GM19193 (cell line): Measurements from ENCODE around the gene QSER1.

Experiments
- POLR2A ChIP-seq: IDR thresholded peaks from 4 replicates; pipeline ENCODE4 v1.6.1; 2011; ENCODE audit not compliant: insufficient read depth, insufficient read length; ENCODE audit errors: extremely low read depth

QSER1 gene

GRCh38 chr11:32963721-32964120, 71.1 kb downstream of the QSER1 start:
- TF ChIP-seq POLR2A: no peak

DNA sequence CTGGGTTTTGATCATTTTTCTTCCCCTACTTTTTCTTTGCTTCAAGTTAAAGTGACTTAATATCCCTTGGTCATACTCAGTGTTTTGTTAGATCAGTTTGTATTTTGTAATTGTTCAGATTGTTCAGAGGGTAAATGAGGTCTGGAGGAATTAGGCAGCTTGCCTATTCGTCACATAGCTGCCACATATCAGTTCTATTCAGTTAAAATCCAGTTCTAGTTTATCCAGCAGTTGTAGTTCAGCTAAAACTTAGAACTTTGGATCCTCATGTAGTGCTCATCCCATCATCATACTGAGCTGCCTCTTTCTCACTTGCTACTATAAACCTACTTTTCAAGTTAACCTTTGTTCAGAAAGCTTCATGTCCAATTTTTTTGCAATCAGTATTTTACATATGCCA, 75.9 kb downstream of the QSER1 start:
- no peak for TF ChIP-seq POLR2A

GRCh38 chr11:32972781-32973180, 80.2 kb downstream of the QSER1 start:
- no peak for TF ChIP-seq POLR2A

DNA sequence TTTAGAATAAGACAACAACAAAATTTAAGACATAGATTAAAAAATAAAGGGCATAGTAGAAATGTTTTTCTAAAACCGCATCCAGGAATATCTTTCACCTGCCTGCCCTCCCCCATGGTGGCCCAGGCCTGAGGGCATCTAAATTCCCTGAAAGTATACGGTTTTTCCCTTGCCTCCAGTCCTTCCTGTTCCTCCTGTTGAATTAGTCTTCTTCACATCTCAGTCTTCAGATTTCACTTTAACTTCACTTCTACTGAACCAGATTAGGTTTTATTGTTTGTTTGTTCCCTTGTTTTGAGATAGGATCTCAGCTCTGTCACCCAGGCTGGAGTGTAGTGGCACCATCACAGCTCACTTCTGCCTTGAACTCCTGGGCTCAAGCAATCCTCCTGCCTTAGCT, 90.0 kb downstream of the QSER1 start:
- no peak for TF ChIP-seq POLR2A

GRCh38 chr11:32983506-32983905, 90.9 kb downstream of the QSER1 start:
- TF ChIP-seq POLR2A: no peak

DNA sequence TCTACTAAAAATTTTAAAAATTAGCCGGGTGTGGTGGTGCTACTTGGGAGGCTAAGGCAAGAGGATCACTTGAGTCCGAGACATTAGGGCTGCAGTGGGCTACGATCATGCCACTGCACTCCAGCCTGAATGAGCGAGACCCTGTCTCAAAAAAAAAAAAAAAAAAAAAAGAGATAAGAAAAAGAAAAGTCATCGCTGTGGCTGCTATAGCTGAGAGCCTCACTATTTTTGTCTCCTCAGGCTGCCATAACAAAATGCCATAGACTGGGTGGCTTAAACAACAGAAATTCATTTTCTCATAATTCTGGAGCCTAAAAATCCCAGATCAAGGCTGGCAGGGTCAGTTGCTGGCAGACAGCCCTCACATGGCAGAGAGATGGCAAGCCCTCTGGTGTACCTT, 93.0 kb downstream of the QSER1 start:
- TF ChIP-seq POLR2A: no peak

- no peak for TF ChIP-seq POLR2A
Observed at GRCh38 chr11:32987851-32988250, 95.2 kb downstream of the QSER1 start.

- no peak for TF ChIP-seq POLR2A
Observed at GRCh38 chr11:32990481-32990880, 97.9 kb downstream of the QSER1 start.

- no peak for TF ChIP-seq POLR2A
Observed at GRCh38 chr11:32991427-32991826, 98.8 kb downstream of the QSER1 start.

DNA sequence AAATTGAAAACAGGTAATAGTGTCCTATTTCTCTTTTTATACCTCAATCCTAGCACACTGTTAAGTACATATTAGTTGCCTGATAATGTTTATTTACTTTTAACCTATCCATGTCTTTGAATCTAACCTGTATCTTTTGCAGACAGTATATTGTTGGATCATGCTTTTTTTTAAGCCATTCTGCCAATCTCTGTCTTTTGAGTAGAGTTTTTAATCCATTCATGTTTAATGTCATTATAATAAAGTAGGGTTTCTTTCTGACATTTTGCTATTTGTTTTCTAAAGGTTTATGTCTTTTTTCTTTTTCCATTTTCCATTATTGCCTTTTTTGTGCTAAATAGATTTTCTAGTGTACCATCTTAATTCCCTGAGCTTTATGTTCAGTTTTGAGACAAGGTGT, 99.3 kb downstream of the QSER1 start:
- TF ChIP-seq POLR2A: no peak

DNA sequence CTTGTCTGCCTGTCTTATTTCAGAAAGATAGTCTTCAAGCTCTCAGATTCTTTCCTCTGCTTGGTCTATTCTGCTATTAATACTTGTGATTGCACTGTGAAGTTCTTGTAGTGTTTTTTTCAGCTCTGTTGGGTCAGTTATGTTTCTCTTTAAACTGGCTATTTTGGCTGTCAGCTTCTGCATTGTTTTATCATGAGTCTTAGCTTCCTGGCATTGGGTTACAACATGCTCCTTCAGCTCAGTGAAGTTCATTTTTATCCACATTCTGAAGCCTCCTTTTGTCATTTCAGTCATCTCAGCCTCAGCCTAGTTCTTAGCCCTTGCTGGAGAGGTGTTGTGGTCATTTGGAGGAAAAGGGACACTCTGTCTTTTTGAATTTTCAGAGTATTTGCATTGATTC, 107.6 kb downstream of the QSER1 start:
- TF ChIP-seq POLR2A: no peak

DNA sequence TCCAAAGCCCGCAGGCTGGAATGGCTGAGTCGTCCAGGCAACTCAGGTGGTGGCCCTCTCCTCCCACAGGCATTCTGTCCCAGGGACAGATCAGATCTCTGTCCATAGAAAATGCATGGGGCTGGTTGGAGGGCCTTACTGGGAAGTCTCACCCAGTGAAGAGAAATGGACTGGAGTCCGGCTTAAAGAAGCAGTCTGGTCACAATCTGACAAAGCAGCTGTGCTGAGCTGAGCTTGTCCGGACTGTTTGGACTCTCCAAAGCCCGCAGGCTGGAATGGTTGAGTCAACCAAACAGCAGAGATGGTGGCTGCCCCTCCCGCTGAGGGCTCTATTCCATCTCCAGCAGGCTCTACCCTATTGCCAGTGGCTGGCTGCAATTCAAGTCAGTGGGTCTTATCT, 108.7 kb downstream of the QSER1 start:
- no peak for TF ChIP-seq POLR2A

DNA sequence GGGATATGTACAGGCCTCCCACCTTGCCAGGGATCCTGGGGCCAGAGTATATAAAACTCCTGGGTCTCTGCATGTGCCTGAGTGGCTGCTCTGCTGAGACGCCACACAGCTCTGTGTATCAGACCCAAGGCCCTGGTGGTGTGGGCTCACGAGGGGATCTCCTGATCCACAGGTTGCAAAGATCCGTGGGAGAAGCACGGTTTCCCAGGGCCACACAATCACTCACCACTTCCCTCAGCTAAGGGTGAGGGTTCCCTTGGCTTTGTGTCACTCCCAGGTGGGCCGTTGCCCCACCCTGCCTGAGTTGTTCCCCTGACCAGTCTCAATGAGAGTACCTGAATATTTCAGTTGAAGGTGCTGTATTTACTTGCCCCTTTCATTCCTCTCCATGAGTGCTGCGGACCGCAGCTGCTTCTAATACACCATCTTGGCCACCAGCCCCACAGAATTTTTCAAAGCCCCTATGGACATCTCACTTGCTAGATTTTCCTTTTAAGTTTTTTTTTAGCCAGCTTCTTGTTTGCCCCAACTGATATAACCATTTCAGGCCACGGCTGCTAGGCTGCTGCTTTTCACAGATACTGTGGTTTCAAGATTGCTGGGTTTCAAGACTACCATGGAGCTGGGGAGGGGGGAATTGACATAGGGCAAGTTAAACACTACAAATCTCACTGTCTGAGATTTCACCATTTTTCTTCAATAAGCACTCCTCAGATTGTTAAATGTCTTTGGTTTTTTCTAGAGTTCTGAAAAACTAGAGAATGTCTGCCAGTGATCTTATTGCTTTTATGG, 109.3 kb downstream of the QSER1 start:
- no peak for TF ChIP-seq POLR2A

DNA sequence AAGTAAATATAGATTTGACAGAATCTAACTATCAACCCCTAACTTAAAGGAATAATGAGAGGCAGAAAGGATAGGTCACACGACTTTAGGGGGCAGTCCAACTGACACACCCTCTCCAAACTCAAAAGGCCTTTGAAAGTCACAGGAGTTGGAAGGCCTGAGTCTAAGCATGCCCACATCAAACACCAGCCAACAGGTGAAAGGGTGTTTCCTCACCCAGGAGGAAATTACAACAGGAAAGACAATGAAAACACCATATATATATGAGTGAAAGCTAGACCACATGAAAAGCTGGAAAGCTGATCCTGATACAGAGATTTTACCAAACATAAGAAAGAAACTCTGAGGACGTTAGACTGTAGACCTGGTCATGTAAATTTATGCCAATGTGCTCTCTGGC, 112.6 kb downstream of the QSER1 start:
- TF ChIP-seq POLR2A: no peak

- no peak for TF ChIP-seq POLR2A
Observed at GRCh38 chr11:33006010-33006409, 113.4 kb downstream of the QSER1 start.

GRCh38 chr11:33013755-33014154, 121.1 kb downstream of the QSER1 start:
- no peak for TF ChIP-seq POLR2A
